ENCODE measurements around the gene GPR146. TPM values are rescaled to one million over a fixed set of nuclear protein-coding genes. Genes with fewer than 3 reads are reported as not detected.

The GPR146 gene
- total RNA-seq, 1 donor from 2014 or later, result 69.9 TPM

DNA sequence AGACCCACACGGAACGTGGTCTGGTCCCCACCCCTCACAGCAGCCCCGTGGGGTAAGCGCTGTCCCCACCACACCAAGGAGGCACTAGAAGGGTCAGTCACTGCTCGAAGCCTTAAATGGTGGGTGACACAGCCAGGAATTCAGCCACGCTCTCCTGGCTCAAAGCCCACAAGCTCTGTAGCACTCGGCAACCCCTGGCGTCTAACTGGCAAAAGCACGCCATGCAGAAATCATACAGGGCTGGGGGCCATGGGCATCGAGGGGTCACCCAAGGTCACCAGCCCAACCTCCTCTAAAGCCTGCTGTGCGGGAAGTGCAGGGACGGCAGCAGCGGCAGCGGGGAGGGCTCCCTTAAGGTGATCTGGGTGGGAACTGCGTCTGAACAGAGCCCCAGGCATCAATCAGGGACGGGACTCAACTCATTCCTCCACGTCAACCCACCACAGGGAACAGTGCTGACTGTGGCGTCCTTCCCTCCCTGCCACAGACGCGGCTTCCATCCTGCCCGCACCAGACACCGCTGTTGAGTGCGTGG is 51.3 kb downstream of the GPR146 start:
- no peak for DNase-seq

DNA sequence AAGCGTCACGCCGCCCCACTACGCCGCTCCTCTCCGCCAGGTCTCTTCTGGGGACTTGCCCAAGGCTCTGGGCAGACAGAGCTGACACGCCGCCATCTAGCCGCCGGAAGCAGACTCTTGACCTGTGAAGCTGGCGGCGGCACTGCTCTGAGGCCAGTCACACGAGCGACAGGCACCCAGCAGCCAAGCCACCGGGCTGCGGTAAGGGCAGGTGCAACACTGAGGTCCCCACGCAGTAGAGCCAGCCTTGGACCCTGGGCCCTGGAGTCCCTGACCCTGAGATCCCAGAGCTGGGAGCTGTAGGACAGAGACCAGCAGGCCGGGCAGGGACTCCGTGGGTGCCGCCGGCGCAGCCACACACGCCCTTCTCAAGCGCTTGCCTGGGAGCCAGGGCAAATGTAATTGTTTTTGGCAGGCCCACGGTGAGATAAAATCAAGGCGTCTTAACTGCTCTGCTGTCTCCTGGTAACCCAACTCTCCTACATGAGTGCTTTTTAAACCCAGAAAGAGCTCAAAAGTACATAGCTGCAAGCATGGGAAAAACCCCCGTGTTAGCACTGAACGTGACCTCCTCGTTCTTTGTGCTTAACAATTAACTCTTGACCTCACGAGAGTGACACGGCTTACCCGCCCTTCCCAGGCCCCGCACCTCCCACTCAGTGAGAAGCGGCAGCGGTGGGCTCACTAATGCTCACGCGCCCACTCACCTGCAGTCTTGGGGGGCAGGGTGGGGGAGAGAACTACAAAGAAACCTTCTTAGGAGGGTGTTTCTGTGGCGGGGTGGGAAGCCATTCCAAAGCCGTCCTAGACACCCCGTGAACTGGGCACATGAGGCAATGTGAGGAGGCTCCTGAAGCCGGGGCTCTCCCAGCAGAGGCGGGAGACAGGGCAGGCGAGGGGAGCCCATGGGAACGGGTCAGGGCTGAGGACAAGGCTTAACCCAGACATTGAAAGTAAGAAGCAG is 52.1 kb downstream of the GPR146 start:
- DNase-seq, result no peak

DNA sequence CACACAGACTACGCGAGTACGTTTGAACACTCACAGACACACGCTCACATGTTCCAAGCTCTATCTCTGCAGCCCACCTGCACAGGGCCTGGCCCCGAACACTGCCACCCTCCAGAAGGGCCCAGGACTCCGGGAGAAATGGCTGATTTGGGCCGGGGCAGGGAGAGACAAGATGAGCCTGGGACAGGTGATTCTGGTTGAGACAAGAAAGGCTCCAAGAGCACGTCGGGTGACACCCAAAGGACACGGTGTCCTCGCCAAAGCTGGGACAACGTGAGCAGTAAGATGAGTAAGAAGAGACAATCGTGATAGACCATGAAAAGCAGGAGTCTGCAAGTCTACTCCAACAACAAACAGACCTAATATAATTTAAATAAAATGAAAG is 52.8 kb downstream of the GPR146 start:
- DNase-seq, result no peak

GRCh38 chr7:1098243-1099153 is 54.2 kb downstream of the GPR146 start:
- no peak for DNase-seq

DNA sequence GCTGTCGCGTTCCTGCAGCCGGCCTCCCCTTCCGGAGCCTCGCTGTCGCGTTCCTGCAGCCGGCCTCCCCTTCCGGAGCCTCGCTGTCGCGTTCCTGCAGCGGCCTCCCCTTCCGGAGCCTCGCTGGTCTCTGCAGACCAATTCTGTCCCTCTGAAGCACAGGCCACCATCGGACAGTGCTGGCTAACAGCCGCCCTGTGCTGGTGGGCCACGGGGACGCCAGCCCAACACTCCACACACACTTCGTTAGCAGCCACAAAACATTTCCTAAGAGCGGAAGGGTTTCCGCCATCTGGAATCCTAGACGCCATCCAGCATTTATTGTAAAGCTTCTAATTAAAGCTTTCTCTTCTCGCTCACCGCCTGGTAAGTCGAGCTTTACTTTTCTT is 54.8 kb downstream of the GPR146 start:
- no peak for DNase-seq

GRCh38 chr7:1099637-1100036 is 55.3 kb downstream of the GPR146 start:
- DNase-seq, result no peak

- peak; percentile 57 for DNase-seq
Observed at GRCh38 chr7:1100386-1100785, 56.0 kb downstream of the GPR146 start.

DNA sequence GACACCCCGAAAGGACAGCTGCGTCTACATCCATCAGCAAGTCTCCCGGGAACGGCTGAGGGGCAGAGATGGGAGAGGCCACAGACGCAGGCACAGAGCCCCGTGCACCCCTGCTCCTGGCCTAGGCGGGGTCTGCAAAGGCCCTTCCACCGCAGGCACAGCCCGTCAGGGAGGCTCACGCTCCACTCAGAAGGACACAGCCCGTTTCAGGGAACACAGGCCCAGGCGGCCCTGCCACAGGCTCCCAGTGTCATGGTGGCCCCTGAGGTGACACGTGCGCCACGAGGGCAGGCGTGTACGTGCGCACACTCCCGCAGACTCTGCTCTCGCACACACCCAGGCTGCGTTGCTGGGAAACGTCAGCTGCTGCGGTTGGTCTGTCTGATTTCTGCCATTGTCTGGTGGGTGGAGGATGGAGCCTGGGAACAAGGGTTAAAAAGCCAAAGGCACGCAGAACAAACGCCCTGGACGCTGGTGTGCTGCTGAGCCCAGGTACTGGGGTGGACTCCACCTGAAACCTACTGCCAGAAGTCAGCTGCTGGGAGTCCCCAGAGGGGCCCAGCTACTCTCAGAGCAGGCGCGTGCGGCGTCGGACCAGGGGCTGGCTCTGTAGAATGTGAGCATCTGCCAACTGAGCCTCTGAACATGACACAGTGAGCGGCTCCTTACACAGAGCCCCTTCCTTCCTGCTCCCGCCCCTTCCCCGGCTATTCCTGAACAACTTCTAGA is 56.7 kb downstream of the GPR146 start:
- DNase-seq, result peak; percentile 32

DNA sequence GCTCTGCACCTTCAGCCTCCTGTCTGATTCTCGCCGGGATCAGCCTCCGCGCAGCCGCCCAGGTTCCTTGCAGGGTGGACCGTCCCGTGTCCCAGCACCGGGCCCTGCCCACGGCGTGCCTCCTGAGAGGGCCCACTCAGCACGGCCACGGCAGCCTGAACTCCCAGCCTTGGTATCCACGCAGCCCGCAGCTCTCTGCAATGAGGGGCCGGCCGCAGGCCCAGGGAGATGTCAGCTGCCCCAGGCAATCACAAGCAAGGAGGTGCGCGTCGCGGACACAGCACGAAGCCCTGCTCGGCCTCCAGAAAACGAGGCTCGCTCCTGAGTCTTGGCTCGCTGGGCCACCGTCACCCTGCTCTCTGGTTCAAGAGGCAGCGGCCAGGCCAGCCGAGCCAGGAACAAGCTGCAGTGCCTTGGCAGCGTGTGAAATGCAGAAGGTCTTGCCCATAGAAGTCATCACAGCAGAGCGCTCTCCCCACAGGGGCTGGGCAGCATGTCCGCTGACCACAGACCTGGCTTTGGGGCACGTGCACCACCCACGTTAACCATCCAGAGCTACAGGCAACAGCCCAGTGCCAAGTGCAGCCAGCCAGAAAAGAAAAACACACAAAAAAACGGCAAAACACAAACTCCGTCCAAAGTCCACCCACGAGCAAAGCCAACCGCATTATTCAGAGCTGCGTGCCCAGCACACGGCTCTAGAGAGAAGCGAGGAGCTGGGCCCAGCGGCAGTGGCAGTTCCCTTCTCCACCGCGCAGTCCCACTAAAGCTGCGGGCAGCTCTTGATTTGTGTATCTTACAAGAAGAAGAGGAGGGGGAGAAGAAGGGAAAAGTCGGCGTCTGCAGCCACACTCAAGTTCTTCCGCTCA is 57.5 kb downstream of the GPR146 start:
- no peak for DNase-seq

DNA sequence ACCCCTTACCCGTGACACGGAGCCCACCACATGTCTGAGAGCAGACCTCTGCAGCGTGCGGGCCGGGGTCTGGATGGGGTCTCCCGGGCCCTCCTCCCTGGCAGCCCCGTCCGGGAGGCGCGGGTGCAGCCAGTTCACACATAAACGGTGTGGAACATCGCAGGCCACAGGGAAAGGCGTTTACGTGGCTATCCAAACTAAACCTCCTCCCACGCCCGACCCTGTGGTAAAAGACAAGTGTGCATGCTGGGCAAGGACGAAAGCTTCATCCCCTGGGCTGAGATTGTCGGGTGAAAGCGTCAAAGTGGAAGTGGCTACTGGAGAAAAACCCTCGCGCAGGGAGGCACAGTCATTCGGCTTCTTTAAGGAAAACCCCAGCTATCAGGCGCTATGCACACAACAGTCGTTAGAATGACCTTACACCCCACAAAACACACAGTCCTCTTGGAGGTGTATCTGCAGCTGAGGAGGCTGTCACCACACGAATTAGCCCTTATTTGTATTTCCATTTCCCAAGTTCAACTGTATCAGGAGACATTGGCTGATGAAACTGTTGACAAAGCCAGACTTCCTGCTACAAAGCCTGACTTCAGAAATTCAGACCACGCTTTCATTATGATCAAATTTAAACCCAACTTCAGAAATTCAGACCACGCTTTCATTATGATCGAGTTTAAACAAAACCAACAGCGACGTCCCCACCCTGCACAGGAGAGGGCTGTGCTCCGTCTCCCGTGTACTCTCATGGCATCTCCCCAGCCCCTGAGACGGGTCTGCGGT is 58.9 kb downstream of the GPR146 start:
- DNase-seq, result no peak

DNA sequence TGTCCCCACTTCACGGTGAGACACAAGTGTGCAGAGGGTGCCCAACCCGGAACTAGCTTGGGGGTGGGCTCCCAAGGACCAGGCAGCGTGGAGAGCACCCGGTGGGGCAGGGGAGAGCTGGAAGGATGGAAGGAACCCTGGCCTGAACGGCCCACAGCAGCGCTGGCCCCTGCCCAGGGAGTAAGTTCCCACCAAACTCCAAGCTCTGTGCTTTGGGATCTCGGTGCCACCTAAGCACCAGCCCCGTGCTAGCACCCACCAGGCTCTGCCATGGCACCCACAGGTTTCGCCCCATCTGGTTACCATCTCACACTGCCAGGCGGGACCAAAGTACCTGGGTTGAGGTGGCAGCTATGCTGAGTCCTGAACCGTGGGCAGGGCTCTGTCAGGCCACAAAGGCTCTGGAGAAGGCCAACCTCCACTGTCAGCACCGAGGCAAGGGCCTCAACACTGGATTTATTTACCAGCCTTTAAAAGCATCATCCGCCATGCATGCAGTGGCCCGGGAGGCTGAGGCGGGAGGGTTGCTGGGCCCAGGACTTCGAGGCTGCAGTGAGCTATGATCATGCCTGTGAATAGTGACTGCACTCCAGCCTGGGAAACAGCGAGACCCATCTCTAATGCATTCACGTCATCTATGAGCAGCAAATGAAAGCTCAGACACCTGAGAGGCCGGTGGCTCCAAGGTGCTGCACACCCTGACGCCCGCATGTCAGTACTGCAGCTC is 59.6 kb downstream of the GPR146 start:
- no peak for DNase-seq

- DNase-seq, result peak; percentile 17
Observed at GRCh38 chr7:1104516-1105179, 60.3 kb downstream of the GPR146 start.

GRCh38 chr7:1105189-1105588 is 60.8 kb downstream of the GPR146 start:
- no peak for DNase-seq

DNA sequence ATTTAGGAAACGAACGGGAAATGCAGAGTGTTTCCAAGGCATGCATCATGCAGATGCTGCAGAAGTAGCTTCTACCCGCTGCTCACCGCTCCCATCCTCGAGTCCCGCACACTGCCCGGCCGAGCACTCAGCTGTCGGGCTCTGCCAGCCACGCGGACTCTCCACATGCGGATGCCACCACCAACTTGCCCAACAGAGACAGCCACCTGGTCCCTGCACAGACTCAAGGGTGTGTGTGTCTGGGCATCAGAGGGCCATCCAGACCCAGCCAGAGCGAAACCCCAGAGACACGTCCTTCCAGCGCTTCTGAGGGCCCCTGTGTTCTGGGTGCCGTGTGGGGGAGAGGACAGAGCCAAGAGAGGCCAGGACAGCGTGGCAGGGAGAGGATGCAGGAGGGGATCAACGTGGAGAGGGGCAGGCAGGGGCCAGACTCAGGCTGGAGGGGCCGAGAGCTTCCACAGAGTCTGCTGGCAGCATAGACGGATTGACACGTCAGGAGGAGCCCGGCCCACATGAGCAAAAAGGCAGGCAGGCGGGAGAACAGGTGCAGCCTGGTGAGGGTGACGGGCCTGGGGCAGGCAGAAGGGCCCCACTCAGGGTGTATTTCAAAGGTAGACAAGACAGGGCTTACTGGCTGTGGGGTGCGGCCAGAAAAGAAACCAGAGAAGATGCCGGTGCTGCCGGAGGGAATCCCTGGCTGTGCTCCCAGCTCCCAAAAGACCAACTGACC is 61.9 kb downstream of the GPR146 start:
- no peak for DNase-seq

- DNase-seq, result no peak
Observed at GRCh38 chr7:1106793-1107421, 62.6 kb downstream of the GPR146 start.

DNA sequence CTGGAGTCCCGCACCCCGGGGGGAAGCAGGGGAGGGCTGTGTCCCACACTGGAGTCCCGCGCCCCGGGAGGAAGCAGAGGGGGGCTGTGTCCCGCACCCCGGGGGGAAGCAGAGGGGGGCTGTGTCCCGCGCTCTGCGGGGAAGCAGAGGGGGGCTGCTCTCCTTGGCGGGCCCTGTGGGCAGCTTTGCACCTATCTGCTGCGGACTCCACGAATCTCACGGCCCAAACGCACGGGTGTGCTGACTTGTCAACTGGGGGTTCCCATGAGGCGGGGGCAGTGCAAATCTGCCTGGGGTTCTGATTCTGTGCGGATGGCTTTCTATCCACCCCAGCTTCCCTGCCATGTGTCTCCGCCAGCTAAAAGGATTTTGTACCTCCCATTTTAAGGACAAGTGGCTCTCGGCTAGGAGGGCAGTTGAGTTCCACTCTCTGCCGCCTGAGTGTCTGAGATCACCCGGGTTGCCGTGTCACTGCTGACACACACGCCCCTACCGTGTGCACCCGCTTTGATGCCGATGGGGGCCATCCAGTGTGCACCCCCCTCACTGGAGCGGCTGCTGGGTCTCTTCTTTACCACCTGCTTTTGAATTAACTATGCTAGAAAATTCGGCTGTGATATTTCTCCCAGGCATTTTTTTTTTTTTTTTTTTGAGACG is 64.0 kb downstream of the GPR146 start:
- DNase-seq, result no peak
